ENCODE results near the gene CHDH.

Gene CHDH

DNA sequence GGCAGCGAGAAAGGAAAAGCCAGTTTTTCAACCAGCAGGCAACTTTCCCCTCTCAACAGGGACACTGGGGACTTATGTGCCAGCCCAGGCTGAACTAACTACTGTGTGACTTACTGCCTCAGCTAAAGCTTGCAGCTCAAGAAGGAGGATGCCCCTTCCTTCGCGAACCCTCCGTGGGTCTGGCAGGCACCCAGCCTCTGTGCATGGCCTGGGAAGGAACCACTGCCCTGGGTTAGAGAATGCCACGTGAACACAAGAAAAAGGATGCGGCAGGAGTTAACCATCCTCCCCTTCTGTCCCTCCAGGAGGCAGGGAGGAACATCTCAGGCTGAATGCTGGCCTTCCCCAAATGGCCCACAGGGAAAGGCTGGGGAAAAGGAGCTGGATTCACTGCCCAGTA, 29.0 kb downstream of the CHDH start:
- POLR2A ChIA-PET: no interaction called here
- CTCF ChIA-PET: no interaction called here
- H3K36me3 ChIP-seq (ENCODE audit: control insufficient read depth in 2 of 2, insufficient read depth in 1 of 2, low read length in 2 of 2): peaks cover 0 to 59% of the 10 kb centered on the region in 2 experiments; a peak in 1 of 3 replicates
- H3K27ac ChIP-seq (ENCODE audit: extremely low read depth, low read depth, low read length): no peak overlapping the region
- no peaks in the 10 kb centered on the region for H3K9me3 ChIP-seq (ENCODE audit: control insufficient read depth, insufficient read depth, low read depth, low read length)
- no peak overlapping the region for H3K4me3 ChIP-seq (ENCODE audit: low read depth, low read length)
- TF ChIP-seq, protein P1, sequence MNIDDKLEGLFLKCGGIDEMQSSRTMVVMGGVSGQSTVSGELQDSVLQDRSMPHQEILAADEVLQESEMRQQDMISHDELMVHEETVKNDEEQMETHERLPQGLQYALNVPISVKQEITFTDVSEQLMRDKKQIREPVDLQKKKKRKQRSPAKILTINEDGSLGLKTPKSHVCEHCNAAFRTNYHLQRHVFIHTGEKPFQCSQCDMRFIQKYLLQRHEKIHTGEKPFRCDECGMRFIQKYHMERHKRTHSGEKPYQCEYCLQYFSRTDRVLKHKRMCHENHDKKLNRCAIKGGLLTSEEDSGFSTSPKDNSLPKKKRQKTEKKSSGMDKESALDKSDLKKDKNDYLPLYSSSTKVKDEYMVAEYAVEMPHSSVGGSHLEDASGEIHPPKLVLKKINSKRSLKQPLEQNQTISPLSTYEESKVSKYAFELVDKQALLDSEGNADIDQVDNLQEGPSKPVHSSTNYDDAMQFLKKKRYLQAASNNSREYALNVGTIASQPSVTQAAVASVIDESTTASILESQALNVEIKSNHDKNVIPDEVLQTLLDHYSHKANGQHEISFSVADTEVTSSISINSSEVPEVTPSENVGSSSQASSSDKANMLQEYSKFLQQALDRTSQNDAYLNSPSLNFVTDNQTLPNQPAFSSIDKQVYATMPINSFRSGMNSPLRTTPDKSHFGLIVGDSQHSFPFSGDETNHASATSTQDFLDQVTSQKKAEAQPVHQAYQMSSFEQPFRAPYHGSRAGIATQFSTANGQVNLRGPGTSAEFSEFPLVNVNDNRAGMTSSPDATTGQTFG (tag by site-specific recombination; IDR thresholded peaks at IDR 0.05; ENCODE audit: borderline replicate concordance): no peak
- TF ChIP-seq ZNF48 (tag by site-specific recombination; IDR thresholded peaks at IDR 0.05) (no peak), ZNF621 (tag by site-specific recombination; IDR thresholded peaks at IDR 0.05) (no peak), ZNF560 (tag by site-specific recombination; IDR thresholded peaks at IDR 0.05; ENCODE audit: borderline replicate concordance) (no peak)
- TF ChIP-seq, protein P2, sequence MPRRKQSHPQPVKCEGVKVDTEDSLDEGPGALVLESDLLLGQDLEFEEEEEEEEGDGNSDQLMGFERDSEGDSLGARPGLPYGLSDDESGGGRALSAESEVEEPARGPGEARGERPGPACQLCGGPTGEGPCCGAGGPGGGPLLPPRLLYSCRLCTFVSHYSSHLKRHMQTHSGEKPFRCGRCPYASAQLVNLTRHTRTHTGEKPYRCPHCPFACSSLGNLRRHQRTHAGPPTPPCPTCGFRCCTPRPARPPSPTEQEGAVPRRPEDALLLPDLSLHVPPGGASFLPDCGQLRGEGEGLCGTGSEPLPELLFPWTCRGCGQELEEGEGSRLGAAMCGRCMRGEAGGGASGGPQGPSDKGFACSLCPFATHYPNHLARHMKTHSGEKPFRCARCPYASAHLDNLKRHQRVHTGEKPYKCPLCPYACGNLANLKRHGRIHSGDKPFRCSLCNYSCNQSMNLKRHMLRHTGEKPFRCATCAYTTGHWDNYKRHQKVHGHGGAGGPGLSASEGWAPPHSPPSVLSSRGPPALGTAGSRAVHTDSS (tag by site-specific recombination; IDR thresholded peaks at IDR 0.05): no peak
- TF ChIP-seq, protein P3, sequence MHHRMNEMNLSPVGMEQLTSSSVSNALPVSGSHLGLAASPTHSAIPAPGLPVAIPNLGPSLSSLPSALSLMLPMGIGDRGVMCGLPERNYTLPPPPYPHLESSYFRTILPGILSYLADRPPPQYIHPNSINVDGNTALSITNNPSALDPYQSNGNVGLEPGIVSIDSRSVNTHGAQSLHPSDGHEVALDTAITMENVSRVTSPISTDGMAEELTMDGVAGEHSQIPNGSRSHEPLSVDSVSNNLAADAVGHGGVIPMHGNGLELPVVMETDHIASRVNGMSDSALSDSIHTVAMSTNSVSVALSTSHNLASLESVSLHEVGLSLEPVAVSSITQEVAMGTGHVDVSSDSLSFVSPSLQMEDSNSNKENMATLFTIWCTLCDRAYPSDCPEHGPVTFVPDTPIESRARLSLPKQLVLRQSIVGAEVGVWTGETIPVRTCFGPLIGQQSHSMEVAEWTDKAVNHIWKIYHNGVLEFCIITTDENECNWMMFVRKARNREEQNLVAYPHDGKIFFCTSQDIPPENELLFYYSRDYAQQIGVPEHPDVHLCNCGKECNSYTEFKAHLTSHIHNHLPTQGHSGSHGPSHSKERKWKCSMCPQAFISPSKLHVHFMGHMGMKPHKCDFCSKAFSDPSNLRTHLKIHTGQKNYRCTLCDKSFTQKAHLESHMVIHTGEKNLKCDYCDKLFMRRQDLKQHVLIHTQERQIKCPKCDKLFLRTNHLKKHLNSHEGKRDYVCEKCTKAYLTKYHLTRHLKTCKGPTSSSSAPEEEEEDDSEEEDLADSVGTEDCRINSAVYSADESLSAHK (tag by site-specific recombination; IDR thresholded peaks at IDR 0.05): no peak
- H3K4me1 ChIP-seq (ENCODE audit: control insufficient read depth, insufficient read depth, low read length): no peaks in the 10 kb centered on the region

DNA sequence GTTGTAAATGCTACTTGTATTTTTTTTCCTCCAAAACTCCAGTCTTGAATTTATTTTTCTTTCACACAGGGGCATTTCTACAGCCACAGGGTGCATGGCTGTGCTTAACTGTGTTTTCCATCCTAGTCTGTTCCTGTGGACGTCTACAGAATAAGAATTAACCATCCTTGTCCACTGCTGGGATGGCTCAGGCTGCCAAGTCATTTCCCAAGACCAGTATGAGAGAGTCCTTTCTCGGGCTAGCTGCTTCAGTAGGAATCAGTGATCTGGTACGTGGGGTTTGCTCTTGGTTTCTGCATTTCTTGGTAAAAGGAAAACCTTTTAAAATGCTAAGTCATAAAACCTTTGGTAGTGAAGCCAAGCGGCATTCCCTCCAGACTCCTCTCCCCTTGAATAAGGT, 29.8 kb downstream of the CHDH start:
- POLR2A ChIA-PET: no interaction called here
- Histone ChIP-seq H3K9me3 (ENCODE audit: control insufficient read depth, insufficient read depth, low read depth, low read length) (no peaks in the 10 kb centered on the region), H3K27ac (ENCODE audit: extremely low read depth, low read depth, low read length) (no peak overlapping the region), H3K4me1 (ENCODE audit: control insufficient read depth, insufficient read depth, low read length) (no peaks in the 10 kb centered on the region), H3K4me3 (ENCODE audit: low read depth, low read length) (no peak overlapping the region), H3K36me3 (ENCODE audit: control insufficient read depth in 2 of 2, insufficient read depth in 1 of 2, low read length in 2 of 2) (peaks cover 0 to 53% of the 10 kb centered on the region in 2 experiments; a peak in 1 of 3 replicates)
- CTCF ChIA-PET: no interaction called here
- TF ChIP-seq, protein P4, sequence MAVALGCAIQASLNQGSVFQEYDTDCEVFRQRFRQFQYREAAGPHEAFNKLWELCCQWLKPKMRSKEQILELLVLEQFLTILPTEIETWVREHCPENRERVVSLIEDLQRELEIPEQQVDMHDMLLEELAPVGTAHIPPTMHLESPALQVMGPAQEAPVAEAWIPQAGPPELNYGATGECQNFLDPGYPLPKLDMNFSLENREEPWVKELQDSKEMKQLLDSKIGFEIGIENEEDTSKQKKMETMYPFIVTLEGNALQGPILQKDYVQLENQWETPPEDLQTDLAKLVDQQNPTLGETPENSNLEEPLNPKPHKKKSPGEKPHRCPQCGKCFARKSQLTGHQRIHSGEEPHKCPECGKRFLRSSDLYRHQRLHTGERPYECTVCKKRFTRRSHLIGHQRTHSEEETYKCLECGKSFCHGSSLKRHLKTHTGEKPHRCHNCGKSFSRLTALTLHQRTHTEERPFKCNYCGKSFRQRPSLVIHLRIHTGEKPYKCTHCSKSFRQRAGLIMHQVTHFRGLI (tag by site-specific recombination; IDR thresholded peaks at IDR 0.05): no peak
- TF ChIP-seq ZNF157 (tag by site-specific recombination; IDR thresholded peaks at IDR 0.05): no peak
- TF ChIP-seq, protein P5, sequence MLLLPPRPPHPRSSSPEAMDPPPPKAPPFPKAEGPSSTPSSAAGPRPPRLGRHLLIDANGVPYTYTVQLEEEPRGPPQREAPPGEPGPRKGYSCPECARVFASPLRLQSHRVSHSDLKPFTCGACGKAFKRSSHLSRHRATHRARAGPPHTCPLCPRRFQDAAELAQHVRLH (tag by site-specific recombination; IDR thresholded peaks at IDR 0.05): no peak
- TF ChIP-seq ZFP69B (tag by site-specific recombination; IDR thresholded peaks at IDR 0.05): no peak
- TF ChIP-seq ZNF175 (tag by site-specific recombination; IDR thresholded peaks at IDR 0.05): no peak
- TF ChIP-seq, protein P6, sequence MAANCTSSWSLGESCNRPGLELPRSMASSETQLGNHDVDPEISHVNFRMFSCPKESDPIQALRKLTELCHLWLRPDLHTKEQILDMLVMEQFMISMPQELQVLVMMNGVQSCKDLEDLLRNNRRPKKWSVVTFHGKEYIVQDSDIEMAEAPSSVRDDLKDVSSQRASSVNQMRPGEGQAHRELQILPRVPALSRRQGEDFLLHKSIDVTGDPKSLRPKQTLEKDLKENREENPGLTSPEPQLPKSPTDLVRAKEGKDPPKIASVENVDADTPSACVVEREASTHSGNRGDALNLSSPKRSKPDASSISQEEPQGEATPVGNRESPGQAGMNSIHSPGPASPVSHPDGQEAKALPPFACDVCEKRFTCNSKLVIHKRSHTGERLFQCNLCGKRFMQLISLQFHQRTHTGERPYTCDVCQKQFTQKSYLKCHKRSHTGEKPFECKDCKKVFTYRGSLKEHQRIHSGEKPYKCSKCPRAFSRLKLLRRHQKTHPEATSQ (tag by site-specific recombination; IDR thresholded peaks at IDR 0.05): no peak
- TF ChIP-seq KLF10 (tag by site-specific recombination; IDR thresholded peaks at IDR 0.05): no peak
- TF ChIP-seq ZNF530 (tag by site-specific recombination; IDR thresholded peaks at IDR 0.05; ENCODE audit: low read depth): no peak
- no peak for TF ChIP-seq TRIM28 (IDR thresholded peaks at IDR 0.05; ENCODE audit: borderline replicate concordance, low read length)
- TF ChIP-seq, protein P7, sequence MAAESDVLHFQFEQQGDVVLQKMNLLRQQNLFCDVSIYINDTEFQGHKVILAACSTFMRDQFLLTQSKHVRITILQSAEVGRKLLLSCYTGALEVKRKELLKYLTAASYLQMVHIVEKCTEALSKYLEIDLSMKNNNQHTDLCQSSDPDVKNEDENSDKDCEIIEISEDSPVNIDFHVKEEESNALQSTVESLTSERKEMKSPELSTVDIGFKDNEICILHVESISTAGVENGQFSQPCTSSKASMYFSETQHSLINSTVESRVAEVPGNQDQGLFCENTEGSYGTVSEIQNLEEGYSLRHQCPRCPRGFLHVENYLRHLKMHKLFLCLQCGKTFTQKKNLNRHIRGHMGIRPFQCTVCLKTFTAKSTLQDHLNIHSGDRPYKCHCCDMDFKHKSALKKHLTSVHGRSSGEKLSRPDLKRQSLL (tag by site-specific recombination; IDR thresholded peaks at IDR 0.05): no peak
- TF ChIP-seq SCRT2 (tag by site-specific recombination; IDR thresholded peaks at IDR 0.05): no peak
- TF ChIP-seq ZSCAN30 (tag by site-specific recombination; IDR thresholded peaks at IDR 0.05): no peak

Measured in HEK293 (cell line).